ENCODE measurements around the gene RETREG3. TPM values are rescaled to one million over a fixed set of nuclear protein-coding genes. Genes with fewer than 3 reads are reported as not detected.

The RETREG3 gene
- total and polyA plus RNA-seq, 4 donors: 16.1 to 62.7 (median 44.5) TPM

GRCh38 chr17:42531455-42532354, 77.5 kb downstream of the RETREG3 start:
- Histone ChIP-seq H3K4me1 (ENCODE audit: control insufficient read depth in 5 of 5, insufficient read depth in 5 of 5, low read length in 5 of 5) (peaks cover 0 to 23% (median 7%) of the 10 kb centered on the region in 5 donors), H3K36me3 (ENCODE audit: control insufficient read depth in 4 of 4, insufficient read depth in 4 of 4, low read length in 4 of 4) (no peaks in the 10 kb centered on the region), H3K27me3 (ENCODE audit: control insufficient read depth in 3 of 3, insufficient read depth in 3 of 3, low read length in 2 of 3) (no peaks in the 10 kb centered on the region), H3K9ac (ENCODE audit: insufficient read depth in 1 of 2, low read length in 2 of 2) (peak overlapping the region in 1 of 2 donors; percentile 48), H3K4me3 (peak overlapping the region; percentile 32), H3K9me3 (ENCODE audit: control insufficient read depth in 4 of 4, insufficient read depth in 3 of 4, low read length in 3 of 4) (no peaks in the 10 kb centered on the region), H3K27ac (ENCODE audit: low read depth in 1 of 2, low read length in 1 of 2) (peak overlapping the region; percentile 83 to 89)
- 12 to 17% methylated on average over 47 to 60 of the region's 60 CpGs for WGBS, 2 donors
- ATAC-seq (ENCODE audit: insufficient read depth, low FRiP score) (peak; percentile 35), DNase-seq (peak; percentile 68 to 80 (median 74))
- TF ChIP-seq CTCF (IDR thresholded peaks at IDR 0.05; ENCODE audit: control extremely low read depth, extremely low read depth): peak; percentile 22

- H3K27me3 ChIP-seq (ENCODE audit: control insufficient read depth in 3 of 3, insufficient read depth in 3 of 3, low read length in 2 of 3): no peaks in the 10 kb centered on the region
- ATAC-seq (ENCODE audit: insufficient read depth, low FRiP score) (no peak), DNase-seq (no peak)
- no peaks in the 10 kb centered on the region for H3K36me3 ChIP-seq (ENCODE audit: control insufficient read depth in 4 of 4, insufficient read depth in 4 of 4, low read length in 4 of 4)
- peaks cover 0 to 21% (median 7%) of the 10 kb centered on the region in 5 donors for H3K4me1 ChIP-seq (ENCODE audit: control insufficient read depth in 5 of 5, insufficient read depth in 5 of 5, low read length in 5 of 5)
- no peak overlapping the region for H3K9ac ChIP-seq (ENCODE audit: insufficient read depth in 1 of 2, low read length in 2 of 2)
- H3K27ac ChIP-seq (ENCODE audit: low read depth in 1 of 2, low read length in 1 of 2): peak overlapping the region in 1 of 2 donors; percentile 46
- TF ChIP-seq CTCF (IDR thresholded peaks at IDR 0.05; ENCODE audit: control extremely low read depth, extremely low read depth): no peak
- H3K9me3 ChIP-seq (ENCODE audit: control insufficient read depth in 4 of 4, insufficient read depth in 3 of 4, low read length in 3 of 4): no peaks in the 10 kb centered on the region
- WGBS, 2 donors: 81 to 86% methylated on average over 2 of the region's 2 CpGs
- no peak overlapping the region for H3K4me3 ChIP-seq
Observed at GRCh38 chr17:42530952-42531454, 78.2 kb downstream of the RETREG3 start.

Other genes with a start within 250 kb of the RETREG3 start
- gene STAT3, start 220.9 kb downstream of the RETREG3 start, total RNA-seq: 100 to 1,000 TPM; 267 to 297 TPM
- gene STAT3, start 220.9 kb downstream of the RETREG3 start, polyA plus RNA-seq: 100 to 1,000 TPM in 1 of 2 donors, 10 to 100 TPM in 1; 69.9 to 211 TPM
- gene CAVIN1, start 186.1 kb downstream of the RETREG3 start, total RNA-seq: 100 to 1,000 TPM; 185 to 277 TPM
- 100 to 1,000 TPM; 110 to 134 TPM for gene CAVIN1, start 186.1 kb downstream of the RETREG3 start, polyA plus RNA-seq
- 100 to 1,000 TPM in 1 of 2 donors, 10 to 100 TPM in 1; 85.1 to 203 TPM for gene ATP6V0A1, start 150.5 kb downstream of the RETREG3 start, total RNA-seq
- gene ATP6V0A1, start 150.5 kb downstream of the RETREG3 start, polyA plus RNA-seq: 10 to 100 TPM; 44.4 to 63.9 TPM
- gene NAGLU, start 73.1 kb downstream of the RETREG3 start, total RNA-seq: 10 to 100 TPM; 16.8 to 69.8 TPM
- 10 to 100 TPM; 32.3 to 37.9 TPM for gene NAGLU, start 73.1 kb downstream of the RETREG3 start, polyA plus RNA-seq
- 1 to 10 TPM in 1 of 2 donors, under 1 TPM in 1; 0.98 to 1.3 TPM for gene HSD17B1, start 56.5 kb downstream of the RETREG3 start, total RNA-seq
- 1 to 10 TPM; 1.8 to 2.4 TPM for gene HSD17B1, start 56.5 kb downstream of the RETREG3 start, polyA plus RNA-seq
- gene COASY, start 47.2 kb downstream of the RETREG3 start, total RNA-seq: 10 to 100 TPM; 25.9 to 93.2 TPM
- 10 to 100 TPM; 57.3 to 71.3 TPM for gene COASY, start 47.2 kb downstream of the RETREG3 start, polyA plus RNA-seq
- gene MLX, start 42.3 kb downstream of the RETREG3 start, total RNA-seq: 10 to 100 TPM; 31.9 to 69.7 TPM
- gene MLX, start 42.3 kb downstream of the RETREG3 start, polyA plus RNA-seq: 10 to 100 TPM; 61.8 to 71.6 TPM
- gene PSMC3IP, start 31.6 kb downstream of the RETREG3 start, total RNA-seq: 1 to 10 TPM; 3.4 to 7.5 TPM
- 1 to 10 TPM; 3.7 to 4.3 TPM for gene PSMC3IP, start 31.6 kb downstream of the RETREG3 start, polyA plus RNA-seq
- 10 to 100 TPM; 12.1 to 38.1 TPM for gene TUBG1, start 309 bp upstream of the RETREG3 start, total RNA-seq
- gene TUBG1, start 309 bp upstream of the RETREG3 start, polyA plus RNA-seq: 10 to 100 TPM; 31.1 to 39.0 TPM
- gene TUBG2, start 49.9 kb upstream of the RETREG3 start, total RNA-seq: 10 to 100 TPM; 13.0 to 22.0 TPM
- gene TUBG2, start 49.9 kb upstream of the RETREG3 start, polyA plus RNA-seq: 10 to 100 TPM in 1 of 2 donors, 1 to 10 TPM in 1; 6.9 to 10.5 TPM
- 10 to 100 TPM; 23.9 to 30.2 TPM for gene PLEKHH3, start 67.6 kb upstream of the RETREG3 start, total RNA-seq
- 10 to 100 TPM; 21.2 to 22.0 TPM for gene PLEKHH3, start 67.6 kb upstream of the RETREG3 start, polyA plus RNA-seq
- gene CCR10, start 72.5 kb upstream of the RETREG3 start, total RNA-seq: 1 to 10 TPM in 1 of 2 donors, under 1 TPM in 1; 1.00 to 1.9 TPM
- gene CCR10, start 72.5 kb upstream of the RETREG3 start, polyA plus RNA-seq: 1 to 10 TPM in 1 of 2 donors, under 1 TPM in 1; 0.55 to 3.1 TPM
- 10 to 100 TPM in 1 of 2 donors, 1 to 10 TPM in 1; 9.9 to 12.5 TPM for gene CNTNAP1, start 73.2 kb upstream of the RETREG3 start, total RNA-seq
- gene CNTNAP1, start 73.2 kb upstream of the RETREG3 start, polyA plus RNA-seq: 1 to 10 TPM; 2.9 to 5.4 TPM
- 10 to 100 TPM; 33.6 to 53.2 TPM for gene EZH1, start 135.7 kb upstream of the RETREG3 start, total RNA-seq
- gene EZH1, start 135.7 kb upstream of the RETREG3 start, polyA plus RNA-seq: 10 to 100 TPM; 20.7 to 21.2 TPM
- 10 to 100 TPM; 55.0 to 66.6 TPM for gene RAMP2, start 151.9 kb upstream of the RETREG3 start, total RNA-seq
- 100 to 1,000 TPM in 1 of 2 donors, 10 to 100 TPM in 1; 43.8 to 101 TPM for gene RAMP2, start 151.9 kb upstream of the RETREG3 start, polyA plus RNA-seq
- 10 to 100 TPM; 42.4 to 64.8 TPM for gene VPS25, start 164.1 kb upstream of the RETREG3 start, total RNA-seq
- 10 to 100 TPM; 45.1 to 93.7 TPM for gene VPS25, start 164.1 kb upstream of the RETREG3 start, polyA plus RNA-seq
- gene WNK4, start 171.2 kb upstream of the RETREG3 start, total RNA-seq: under 1 TPM; 0.40 to 0.77 TPM
- gene WNK4, start 171.2 kb upstream of the RETREG3 start, polyA plus RNA-seq: under 1 TPM; 0.09 to 0.49 TPM
- gene COA3, start 189.3 kb upstream of the RETREG3 start, total RNA-seq: 10 to 100 TPM; 55.7 to 69.2 TPM
- gene COA3, start 189.3 kb upstream of the RETREG3 start, polyA plus RNA-seq: 100 to 1,000 TPM in 1 of 2 donors, 10 to 100 TPM in 1; 84.1 to 142 TPM
- gene CNTD1, start 189.5 kb upstream of the RETREG3 start, total RNA-seq: 1 to 10 TPM in 1 of 2 donors, under 1 TPM in 1; 0.92 to 1.6 TPM
- under 1 TPM; 0.61 to 0.64 TPM for gene CNTD1, start 189.5 kb upstream of the RETREG3 start, polyA plus RNA-seq
- 100 to 1,000 TPM in 1 of 2 donors, 10 to 100 TPM in 1; 87.6 to 114 TPM for gene BECN1, start 214.9 kb upstream of the RETREG3 start, total RNA-seq
- 10 to 100 TPM; 33.0 to 81.6 TPM for gene BECN1, start 214.9 kb upstream of the RETREG3 start, polyA plus RNA-seq
- 100 to 1,000 TPM in 1 of 2 donors, 10 to 100 TPM in 1; 46.4 to 109 TPM for gene PSME3, start 224.0 kb upstream of the RETREG3 start, total RNA-seq
- gene PSME3, start 224.0 kb upstream of the RETREG3 start, polyA plus RNA-seq: 100 to 1,000 TPM in 1 of 2 donors, 10 to 100 TPM in 1; 34.5 to 117 TPM
- 1 to 10 TPM; 1.6 to 2.4 TPM for gene AOC2, start 235.2 kb upstream of the RETREG3 start, total RNA-seq
- 1 to 10 TPM; 1.5 to 1.6 TPM for gene AOC2, start 235.2 kb upstream of the RETREG3 start, polyA plus RNA-seq
- gene AOC3, start 241.8 kb upstream of the RETREG3 start, total RNA-seq: 100 to 1,000 TPM in 1 of 2 donors, 10 to 100 TPM in 1; 82.9 to 154 TPM
- 10 to 100 TPM; 50.0 to 55.6 TPM for gene AOC3, start 241.8 kb upstream of the RETREG3 start, polyA plus RNA-seq